Mammary epithelial cell (primary cell): ENCODE data around the gene SAG.

Source experiments
- CTCF ChIP-seq, 2 donors: IDR thresholded peaks in 1 of 2; conservative IDR thresholded peaks in 1 of 2; 2 replicates each; pipeline ENCODE4 v1.5.1; 2011 to 2012; ENCODE audit warnings: inconsistent platforms in 2 of 2, low read length in 2 of 2, mild to moderate bottlenecking in 2 of 2, control low read depth in 1 of 2, low read depth in 1 of 2; ENCODE audit not compliant: insufficient read depth in 1 of 2; ENCODE audit errors: extremely low read depth in 1 of 2
- EZH2 ChIP-seq: IDR thresholded peaks from 2 replicates; pipeline ENCODE4 v1.6.1; 2012; ENCODE audit warnings: low read length, inconsistent platforms, borderline replicate concordance

- no peak for TF ChIP-seq CTCF (conservative IDR thresholded peaks at IDR 0.05 in 1 of 2, IDR thresholded peaks at IDR 0.05 in 1 of 2; ENCODE audit: extremely low read depth in 1 of 2, insufficient read depth in 1 of 2, low read depth in 1 of 2, low read length in 2 of 2)
- TF ChIP-seq EZH2 = no peak
Observed at GRCh38 chr2:233328922-233329321, 21.3 kb downstream of the SAG start.
